UCSD-AML1 (cell line): ENCODE results near the gene GOLGA5.
"Not testable (repeated sequence)": the region's sequence is repeated elsewhere in the genome, so short reads cannot be mapped to it uniquely, and the experiment has no call there.

Source experiments
- DNase-seq: peaks from one replicate; lab custom pipeline; 2025; ENCODE audit not compliant: unreplicated experiment; lab: John Stamatoyannopoulos, UW

GOLGA5 gene

DNA sequence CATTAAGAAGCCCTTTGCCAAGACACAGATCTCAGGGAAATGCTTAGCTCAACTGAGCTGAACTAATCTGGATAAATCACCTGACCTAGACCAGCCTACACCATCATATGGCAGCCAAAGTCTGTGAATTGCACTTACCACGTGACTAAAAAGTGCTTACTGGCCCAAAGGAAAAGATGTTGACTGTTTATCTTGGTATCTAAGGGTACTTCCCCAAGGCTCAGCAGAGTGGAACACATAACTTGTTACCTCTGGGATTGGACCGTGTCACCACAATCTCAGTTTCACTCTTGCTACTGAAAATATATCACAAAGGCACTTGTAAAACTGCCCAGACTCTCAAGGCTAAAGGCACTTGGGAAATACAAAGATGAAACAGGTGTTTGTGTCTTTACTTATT lies 18.8 kb upstream of the GOLGA5 start:
- not testable (repeated sequence) for DNase-seq

DNA sequence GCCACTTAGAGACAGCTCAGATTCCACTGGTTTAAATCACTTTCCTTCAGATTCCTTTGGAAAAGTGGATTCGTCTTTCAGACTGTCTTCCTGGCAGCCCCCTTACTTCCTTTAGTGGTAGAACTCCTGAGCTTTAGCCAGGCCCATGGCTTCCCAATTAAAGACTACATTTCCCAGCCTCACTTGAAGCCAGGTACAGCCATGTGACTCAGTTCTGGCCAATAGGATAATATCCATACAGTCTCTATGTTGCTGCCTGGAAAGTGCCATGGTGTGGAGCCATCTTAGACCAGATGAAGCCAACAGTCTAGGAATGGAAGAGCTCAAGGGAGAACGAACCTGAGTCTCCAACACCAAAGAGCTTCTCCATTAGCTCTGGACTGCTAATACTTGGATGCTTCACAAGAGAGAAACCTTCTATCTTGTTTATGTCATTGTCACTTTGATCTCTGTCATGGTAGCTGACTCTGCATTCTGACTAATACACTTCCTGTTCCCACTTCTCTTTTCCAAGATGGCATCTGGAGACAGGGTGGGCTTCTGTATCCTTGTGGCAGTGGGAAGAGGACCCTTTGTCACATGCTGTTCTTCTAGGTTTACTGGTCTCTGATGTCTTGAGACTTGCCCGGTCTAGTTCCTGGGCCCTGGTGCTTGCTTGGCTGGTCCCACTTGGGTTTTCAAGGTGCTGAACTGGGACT lies 15.1 kb upstream of the GOLGA5 start:
- DNase-seq, result not testable (repeated sequence)

DNA sequence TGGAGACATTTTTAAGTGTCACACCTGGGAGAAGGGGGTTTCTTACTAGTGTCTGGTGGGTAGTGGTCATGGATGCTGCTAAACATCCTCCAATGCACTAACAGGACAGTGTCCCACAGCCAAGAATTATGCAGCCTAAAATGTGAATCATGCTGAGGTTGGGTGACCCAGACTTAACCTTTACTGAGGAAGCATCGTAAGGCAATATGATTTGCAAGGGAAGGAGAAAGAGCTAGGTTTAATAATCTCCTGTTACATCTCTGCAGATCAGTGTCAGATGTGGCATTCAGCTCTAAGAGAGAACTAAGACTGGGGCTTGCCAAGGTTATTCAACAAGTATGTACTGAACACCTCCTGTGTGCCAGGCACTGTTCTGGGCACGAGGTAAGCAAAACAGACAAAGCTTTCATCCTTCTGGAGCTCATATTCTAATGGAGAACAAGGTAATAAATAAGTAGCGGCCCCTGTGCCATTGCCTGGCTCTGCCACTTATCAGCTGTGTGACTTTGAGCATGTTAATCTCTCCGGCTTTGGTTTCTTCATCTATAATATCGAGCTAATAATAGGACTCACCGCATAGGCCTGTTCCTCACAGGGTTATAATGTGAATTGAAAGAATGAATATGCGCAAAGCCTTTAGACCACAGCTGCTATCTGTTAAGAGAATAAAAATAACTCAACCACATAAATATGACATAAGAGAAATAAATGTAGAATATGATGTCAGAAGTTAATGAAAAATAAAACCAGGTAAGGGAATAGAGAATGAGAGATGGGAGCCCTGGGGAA lies 13.5 kb upstream of the GOLGA5 start:
- no peak for DNase-seq

- DNase-seq, result no peak
Observed at GRCh38 chr14:92781350-92781749, 12.8 kb upstream of the GOLGA5 start.

- no peak for DNase-seq
Observed at GRCh38 chr14:92783813-92784431, 10.2 kb upstream of the GOLGA5 start.

GRCh38 chr14:92785667-92786426 lies 8.3 kb upstream of the GOLGA5 start:
- no peak for DNase-seq

DNA sequence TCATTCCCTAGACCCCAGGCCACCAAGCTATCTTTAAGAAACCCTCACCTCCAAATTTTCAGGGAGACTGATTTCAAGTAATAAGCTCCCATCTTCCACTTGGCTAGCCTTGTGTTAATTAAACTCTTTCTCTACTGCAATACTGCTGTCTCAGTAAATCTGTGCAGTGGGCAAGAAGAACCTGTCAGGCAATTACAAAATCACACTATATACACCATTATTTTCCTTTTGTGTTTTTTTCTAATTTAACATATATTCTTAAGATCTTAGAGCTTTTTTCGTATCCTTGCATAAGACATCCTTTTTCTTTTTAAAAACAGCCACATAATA lies 7.7 kb upstream of the GOLGA5 start:
- no peak for DNase-seq

- DNase-seq, result no peak
Observed at GRCh38 chr14:92787554-92787953, 6.6 kb upstream of the GOLGA5 start.

DNA sequence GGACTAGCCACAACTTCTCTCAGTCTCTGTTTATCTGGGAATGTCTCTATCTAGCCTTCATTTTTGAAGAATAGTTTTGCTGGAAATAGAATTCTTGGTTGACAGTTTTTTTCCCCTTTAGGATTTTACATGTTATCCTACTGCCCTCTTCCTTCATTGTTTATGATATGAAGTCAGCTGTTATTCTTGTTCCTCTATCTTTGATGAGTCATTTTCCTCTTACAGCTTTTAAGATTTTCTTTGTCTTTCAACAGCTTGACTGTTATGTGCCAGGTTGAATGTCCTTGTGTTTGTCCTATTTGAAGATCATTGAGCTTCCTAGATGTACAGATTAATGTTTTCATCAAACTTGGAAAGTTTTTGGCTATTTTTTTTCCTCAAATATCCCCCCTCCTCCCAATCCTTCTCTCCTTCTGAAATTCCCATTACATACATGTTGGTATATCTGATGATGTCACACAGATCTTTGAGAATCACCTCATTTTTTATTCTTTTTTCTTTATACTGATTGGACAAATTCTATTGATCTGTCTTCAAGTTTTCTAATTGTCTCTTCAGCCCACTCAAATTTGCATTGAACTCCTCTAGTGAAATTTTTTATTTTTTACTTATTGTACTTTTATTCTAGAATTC lies 4.5 kb upstream of the GOLGA5 start:
- DNase-seq, result no peak

DNA sequence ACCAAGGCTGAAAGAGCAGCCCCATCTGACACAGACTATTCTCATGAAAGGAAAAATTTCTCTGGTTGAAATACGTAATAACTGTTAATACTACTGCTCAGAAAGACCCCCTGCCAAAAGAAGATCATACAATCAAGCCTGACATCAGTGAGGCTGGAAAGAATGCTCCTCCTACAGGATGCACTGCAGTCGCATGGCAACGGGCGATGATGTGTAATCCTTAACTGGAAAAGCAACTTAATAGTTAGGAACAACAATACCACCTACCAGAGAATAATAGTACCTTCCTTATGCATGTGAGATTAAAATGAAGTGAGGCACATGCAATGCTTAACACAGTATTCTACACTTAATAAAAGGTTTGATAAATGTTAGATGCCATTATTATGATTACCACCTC lies 1.2 kb upstream of the GOLGA5 start:
- no peak for DNase-seq

DNA sequence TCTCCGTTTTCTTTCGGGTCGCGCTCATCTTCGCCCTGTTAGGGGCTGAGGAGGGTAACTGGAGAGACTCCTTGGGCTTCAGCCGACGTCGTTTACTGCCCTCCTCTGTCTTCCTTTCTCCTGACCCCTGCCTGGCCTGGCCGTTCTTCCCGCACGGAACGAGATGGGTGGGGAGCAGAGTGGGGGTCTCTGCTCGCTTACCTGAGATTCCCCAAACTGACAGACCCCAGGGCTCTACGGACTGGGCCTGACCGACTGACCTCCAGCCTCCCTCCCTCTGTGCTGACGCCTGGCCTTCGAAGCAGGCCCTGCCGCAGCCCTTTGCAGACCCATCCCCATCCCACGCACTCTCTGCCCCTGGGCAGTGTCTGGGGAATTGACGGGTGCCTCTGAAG lies 439 bp downstream of the GOLGA5 start:
- no peak for DNase-seq

GRCh38 chr14:92794961-92795360 lies 856 bp downstream of the GOLGA5 start:
- no peak for DNase-seq

DNA sequence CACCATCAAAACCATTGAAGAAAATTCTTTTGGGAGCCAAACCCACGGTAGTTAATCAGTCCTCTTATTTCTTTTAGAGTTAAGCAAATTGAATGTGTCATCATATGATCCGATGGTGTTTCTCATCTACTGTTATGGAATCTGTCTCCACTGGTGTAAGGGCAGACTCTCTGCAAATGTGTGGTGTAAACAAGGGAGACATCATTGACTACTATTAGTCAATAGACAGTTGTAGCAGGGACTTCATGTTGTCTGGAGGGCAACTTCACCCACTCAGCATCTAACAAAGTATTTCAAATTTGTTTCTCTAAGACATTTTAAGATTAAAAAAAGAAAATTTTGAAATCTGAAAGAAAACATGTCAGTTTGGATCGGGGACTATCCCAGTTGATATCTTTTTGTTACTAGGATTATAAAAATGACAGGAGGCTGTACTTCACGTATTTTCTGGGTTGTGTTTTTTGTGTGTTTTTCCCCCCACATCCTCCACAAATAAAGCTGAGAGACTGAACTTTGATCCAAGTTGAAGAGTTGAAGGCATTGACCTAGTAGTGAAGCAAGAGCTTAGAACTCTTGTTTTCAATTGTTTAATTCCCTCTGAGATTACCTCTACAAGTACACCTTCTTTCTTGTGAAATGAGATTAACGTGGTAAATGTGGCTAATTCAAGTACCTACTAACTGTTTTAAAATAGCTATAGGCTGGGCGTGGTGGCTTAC lies 4.0 kb downstream of the GOLGA5 start:
- DNase-seq, result no peak

GRCh38 chr14:92798811-92799210 lies 4.7 kb downstream of the GOLGA5 start:
- DNase-seq, result no peak

GRCh38 chr14:92800012-92800411 lies 5.9 kb downstream of the GOLGA5 start:
- no peak for DNase-seq

- no peak for DNase-seq
Observed at GRCh38 chr14:92800525-92800924, 6.4 kb downstream of the GOLGA5 start.

GRCh38 chr14:92801917-92802316 lies 7.8 kb downstream of the GOLGA5 start:
- DNase-seq, result no peak

- no peak for DNase-seq
Observed at GRCh38 chr14:92802678-92803077, 8.6 kb downstream of the GOLGA5 start.

DNA sequence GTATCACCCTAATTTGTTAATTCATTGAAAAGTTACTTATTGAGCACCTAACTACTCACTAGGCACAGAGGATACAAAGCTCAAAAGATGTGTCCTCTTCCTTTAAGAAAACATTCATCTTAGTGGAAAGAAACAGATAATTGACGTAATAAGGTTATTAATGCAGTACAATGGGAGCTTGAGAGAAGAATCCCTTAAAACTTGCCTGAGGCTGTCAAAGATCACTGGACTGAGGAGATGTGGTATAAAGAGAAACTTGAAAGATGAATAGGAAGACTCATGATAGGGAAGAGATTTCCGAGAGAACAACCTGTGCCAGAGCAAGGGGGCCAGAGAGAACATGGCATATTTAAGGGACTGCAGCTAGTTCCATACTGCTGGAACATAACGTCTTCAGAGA lies 19.1 kb downstream of the GOLGA5 start:
- no peak for DNase-seq

DNA sequence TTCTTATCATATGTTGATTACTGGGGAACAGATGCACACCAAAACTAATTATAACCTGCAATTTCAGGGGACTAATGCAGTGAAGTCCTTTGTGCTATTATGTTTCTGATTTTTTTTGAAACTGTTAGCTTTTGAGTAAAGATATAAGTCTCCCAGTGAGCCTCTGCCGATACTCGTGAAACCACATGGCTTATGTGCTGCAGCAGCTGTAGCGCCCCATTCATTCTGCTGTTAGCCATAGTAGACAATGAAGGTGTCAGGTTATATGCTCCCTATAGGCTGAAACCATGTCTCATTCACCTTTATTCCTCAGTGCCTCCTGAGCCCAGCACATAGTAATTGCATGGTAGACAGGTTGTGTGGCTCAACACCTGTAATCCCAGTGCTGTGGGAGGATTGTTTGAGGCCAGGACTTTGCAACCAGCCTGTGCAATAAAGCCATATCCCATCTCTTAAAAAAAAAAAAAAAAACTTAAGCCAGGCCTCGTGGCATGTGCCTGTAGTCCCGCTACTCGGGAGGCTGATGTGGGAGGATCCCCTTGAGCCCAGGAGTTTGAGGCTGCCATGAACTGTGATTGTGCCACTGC lies 25.0 kb downstream of the GOLGA5 start:
- no peak for DNase-seq
